ENCODE measurements around the gene MAP2.

Gene MAP2

GRCh38 chr2:209534228-209534627 is 110.4 kb downstream of the MAP2 start:
- DNase-seq (ENCODE audit: low read depth): no peak

GRCh38 chr2:209536363-209536762 is 112.5 kb downstream of the MAP2 start:
- no peak for DNase-seq (ENCODE audit: low read depth)

- no peak for DNase-seq (ENCODE audit: low read depth)
Measured at GRCh38 chr2:209547726-209548125, 123.9 kb downstream of the MAP2 start.

DNA sequence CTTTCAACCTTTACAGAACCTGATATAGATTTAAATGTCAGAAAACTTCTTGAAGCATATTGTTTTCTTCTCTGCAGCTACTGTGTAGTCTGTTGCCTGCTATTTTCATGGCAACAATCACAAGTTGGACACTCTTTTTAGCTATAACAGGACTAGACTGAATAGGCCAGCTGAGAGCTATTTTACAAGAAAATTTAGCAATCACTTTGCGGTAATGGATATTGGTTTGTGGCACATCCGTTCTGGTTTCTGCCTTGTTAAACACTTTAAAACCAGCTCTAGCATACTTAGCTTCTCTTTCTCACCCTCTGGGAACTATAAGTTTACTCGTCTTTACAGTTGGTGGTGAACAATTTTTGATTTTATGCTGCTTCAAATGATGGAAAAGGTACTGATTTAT is 125.7 kb downstream of the MAP2 start:
- no peak for DNase-seq (ENCODE audit: low read depth)

GRCh38 chr2:209553913-209554312 is 130.1 kb downstream of the MAP2 start:
- no peak for DNase-seq (ENCODE audit: low read depth)

GRCh38 chr2:209556354-209556961 is 132.6 kb downstream of the MAP2 start:
- peak; percentile 36 for DNase-seq (ENCODE audit: low read depth)

DNA sequence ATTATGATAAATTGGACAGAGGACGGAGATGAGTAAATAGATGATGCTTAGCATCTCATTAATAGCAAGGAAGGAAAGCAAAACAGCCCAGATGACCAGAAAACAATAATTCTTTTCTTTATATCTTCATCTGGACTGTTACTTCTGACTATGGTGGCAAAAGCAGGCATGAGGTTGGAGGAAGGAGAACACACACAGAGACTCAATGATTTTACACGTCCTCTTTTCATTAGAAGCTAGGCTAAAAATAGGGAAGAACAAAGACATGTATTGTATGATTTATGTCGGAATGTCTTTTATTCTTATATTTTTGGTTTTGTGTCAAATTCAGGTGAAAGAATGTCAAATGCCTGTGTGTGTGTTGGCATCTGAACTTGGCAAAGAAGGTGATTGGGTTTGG is 137.1 kb downstream of the MAP2 start:
- no peak for DNase-seq (ENCODE audit: low read depth)

DNA sequence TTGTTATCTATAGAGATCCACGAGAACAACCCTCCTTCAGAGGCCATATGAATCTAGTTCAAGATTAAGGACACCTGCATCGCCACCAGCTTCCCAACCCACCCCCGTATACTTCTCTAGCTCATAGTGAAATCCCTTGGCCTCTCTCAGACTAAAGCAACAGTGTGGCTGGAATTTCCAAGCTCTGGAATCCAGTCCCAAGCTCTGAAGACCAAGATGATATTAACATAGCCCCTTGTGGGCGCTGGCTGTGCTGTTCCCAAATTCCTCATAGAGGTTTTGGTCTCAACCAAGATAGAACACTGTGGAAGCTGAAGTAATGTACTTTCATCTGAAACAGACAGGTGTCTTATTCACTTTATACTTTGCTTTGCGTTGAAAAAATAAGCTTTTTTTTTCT is 139.6 kb downstream of the MAP2 start:
- no peak for DNase-seq (ENCODE audit: low read depth)

GRCh38 chr2:209564816-209565215 is 141.0 kb downstream of the MAP2 start:
- no peak for DNase-seq (ENCODE audit: low read depth)

DNA sequence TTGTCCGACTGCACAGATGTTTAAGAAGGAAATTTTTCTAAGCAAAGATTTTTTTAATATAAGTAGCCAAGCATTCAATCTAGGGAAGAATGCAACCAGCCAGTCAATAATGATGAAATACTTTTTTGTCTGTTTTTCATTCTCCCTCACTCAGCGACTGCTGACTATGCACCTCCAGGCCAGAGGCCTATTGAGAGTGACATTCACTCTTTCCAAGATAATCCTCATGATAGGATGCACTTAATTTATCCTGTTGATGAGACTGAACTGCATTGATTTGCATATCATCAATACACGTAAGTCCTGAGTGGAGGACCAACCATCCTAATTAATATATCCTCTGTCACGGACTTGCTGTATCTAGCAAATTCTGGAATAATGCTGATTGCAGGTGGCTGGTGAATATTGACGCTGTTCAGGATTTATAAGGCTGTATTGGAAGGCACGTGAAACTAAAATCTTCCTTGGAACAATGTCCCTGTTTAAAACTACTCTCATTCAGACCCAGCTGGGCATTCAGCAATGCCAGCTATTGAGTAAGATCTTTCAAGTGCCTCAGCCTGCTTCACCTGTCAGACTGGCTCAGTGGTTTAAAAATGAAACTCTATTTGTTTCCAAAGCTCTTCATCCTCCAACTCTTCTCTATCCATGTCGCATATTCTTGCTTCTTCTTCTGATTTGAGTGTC is 142.2 kb downstream of the MAP2 start:
- DNase-seq (ENCODE audit: low read depth): no peak

DNA sequence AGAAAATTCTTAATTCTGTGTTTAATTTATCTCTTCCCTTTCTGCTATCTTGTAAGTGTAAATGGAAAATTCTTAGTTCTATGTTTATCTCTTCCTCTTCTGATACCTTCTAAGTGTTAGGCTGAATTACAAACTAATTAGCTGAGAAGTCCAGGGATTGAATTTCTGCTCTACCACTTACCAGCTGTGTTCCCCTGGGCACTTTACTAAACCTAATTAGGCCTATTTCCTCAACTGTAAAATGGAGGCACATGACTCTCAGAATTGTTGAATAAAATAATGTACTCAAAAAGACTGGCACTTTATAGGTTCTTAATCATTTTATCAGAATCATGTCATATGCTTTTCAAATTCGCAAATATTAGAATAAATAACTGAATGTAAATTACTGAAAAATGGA is 146.3 kb downstream of the MAP2 start:
- DNase-seq (ENCODE audit: low read depth): no peak

DNA sequence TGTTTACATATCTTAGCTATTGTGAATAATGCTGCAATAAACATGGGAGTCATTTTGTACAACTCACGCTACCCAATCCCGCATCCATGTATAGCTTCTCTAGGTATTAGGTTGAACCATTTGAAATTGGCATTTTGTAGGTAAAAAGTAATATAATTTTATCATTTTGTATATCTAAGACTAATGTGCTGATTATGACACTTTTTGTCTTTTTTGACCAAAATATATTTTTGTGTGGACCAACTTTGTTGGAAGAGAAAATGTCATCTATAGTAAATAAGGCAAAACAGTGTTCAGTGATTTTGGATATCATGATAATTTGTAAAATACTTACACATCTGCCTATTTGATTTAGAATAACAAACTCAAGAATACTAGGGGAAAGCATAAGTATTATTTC is 150.7 kb downstream of the MAP2 start:
- no peak for DNase-seq (ENCODE audit: low read depth)

DNA sequence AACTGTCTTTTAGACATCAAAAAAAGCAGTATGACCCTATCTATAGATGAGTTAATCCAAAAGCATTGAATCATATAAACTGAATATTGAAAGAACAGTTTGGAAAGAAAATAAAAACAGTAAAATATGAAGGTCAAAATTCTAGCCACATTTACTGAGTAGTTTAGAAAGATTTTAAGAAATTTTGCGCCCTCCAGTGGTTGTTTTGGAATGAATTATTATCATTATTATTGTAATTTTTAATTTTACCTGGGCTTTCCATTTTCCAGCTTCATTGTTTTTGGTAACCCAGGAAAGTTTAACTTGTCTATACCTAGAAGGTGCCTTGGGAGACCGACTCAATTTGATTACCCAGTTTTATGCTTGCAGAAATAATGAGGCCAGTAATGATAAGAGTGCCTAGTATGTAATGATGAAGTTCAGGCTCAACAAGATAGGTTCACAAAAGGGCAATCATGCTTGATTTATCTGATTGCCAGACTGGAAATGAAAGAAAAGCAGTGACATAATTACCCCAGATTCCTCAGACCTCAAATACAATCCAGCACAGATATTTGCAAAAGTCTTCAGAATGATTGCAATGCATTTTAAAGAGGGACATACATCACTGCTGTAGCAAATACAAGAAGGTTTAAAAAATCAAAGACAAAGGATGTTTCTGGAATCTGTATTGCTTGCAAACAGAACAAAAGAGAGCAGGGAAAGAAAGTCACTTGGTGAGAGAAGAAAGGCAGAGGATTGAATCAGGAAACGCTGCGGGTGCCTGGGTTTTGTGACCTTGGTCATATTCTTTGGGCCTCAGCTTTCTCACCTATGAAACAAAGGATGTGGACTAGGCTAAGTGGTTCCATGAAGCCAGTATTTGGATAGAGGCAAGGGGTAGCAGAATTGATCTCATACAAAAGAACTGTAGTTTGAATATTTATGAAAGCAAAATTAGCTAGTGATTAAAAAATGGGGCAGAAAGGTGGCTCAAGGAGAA is 153.8 kb downstream of the MAP2 start:
- DNase-seq (ENCODE audit: low read depth): no peak

DNA sequence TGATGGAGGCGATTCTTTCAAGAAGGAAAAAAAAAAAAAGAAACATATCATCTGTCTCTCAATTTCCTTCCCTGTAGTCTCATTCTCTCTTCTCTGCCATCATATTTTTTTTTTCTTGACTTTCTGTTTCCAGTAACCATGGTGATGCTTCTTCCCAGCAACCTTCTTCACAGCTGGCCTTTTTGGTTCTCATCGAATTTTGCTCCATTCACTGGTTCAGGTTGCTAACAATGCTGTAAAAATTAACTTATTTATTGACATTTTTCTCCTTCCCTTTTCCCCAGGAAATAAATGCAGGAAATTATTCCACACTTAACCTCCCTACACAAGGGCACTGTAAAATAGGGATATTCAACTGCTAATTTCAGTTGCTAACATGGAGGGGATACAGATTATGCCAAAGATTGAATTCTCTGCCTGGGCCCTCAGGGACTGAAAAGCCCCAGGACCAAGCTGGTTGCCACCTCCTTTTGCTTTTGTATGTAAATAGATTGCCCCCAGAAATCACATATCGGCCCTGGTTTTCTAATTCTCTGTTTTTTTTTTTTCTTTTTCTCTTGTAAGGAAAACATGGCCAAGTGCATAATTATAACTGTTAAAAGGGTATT is 154.7 kb downstream of the MAP2 start:
- DNase-seq (ENCODE audit: low read depth): no peak

DNA sequence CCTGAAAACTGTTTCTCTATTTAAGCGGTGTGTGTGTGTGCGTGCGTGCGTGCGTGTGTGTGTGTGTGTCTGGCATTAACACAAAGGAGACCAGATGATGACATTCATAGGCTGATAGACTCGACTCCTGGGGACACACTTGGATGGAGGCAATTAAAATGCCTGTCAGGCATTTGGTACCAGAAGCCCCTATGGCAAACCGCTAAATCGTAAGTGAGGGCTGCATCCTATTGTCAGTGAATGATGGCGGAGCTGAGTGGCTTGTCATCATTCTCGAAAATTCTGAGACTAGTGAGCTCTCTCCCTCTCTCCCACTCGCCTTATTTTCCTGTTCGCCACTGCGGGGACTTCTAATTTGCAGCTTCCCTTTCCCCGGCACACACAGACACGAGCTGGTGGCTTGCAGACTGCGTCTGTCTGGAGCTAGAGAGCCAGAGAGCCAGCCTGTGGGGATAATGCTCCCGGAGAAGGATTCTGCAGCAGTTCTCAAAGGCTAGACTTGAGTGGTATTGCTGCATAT is 155.4 kb downstream of the MAP2 start:
- DNase-seq (ENCODE audit: low read depth): peak; percentile 4

DNA sequence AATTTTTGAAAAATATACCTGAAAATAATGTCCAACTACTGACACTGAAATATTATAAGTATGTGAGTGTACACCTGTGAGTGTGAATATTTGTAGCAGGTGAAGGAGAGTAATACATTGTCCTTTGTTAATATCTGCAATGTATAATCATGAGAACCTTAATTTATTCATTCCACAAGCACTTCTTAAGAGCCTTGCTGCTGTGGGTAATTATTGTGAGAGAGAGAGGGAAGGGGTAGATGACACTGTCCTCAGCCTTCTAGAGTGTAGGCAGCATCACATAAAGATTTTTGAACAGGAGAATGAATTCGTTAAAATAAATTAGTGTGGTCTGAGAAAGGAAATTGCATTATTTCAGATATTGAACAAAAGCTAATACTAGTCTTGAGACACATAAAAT is 157.2 kb downstream of the MAP2 start:
- DNase-seq (ENCODE audit: low read depth): no peak

- no peak for DNase-seq (ENCODE audit: low read depth)
Measured at GRCh38 chr2:209582281-209582680, 158.4 kb downstream of the MAP2 start.

- DNase-seq (ENCODE audit: low read depth): no peak
Measured at GRCh38 chr2:209584472-209584871, 160.6 kb downstream of the MAP2 start.

DNA sequence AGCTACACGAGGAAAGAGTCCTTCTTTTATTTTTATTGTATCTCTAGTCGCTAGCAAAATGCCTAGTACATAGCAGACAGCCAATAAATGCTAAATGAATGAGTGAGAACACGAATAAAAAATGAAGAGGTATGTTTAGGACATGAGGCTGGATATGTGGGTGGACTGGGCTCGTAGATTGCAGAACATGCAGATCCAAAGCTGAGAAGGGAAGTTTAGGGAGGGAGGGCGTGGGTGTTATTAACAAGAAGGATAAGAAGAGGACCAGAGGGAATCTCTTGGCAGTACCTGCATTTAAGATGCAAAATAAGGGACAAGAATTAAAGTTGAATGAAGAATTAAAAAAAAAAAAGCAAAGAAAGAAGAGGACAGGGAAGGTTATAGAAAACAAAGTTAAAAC is 161.1 kb downstream of the MAP2 start:
- no peak for DNase-seq (ENCODE audit: low read depth)

DNA sequence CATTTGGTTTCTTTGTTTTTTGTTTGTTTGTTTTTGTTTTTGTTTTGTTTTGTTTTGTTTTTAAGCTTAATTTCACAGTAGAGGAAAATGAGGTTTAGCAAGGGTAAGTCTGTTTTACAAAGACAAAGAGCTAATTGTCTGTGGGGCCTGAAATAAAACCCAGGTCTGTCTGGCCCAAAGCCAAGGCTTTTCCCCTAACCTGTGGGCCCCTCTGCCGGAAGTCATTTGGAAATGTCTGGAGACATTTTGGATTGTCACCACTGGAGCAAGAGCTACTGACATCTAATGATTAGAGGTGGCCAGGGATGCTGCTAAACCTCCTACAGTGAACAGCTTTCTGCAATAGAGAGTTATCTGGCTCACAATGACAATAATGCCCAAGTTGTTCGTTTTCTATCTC is 167.2 kb downstream of the MAP2 start:
- no peak for DNase-seq (ENCODE audit: low read depth)

DNA sequence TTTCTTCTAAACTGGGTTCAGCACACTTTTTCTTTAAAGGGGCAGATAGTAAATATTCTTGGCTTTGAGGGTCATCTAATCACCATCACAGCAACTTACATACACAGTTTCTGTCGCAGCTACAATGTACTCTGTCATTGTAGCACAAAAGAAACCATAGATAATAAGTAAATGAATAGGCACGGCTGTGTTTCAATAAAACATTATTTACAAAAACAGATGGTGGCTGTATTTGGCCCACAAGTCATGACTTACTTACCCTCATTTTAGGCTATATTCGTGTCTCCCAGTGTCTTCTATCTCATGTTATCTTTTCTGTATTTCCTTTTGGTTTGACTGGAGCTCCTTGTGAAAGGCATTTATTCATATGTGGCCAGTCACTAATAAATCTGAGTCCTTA is 168.3 kb downstream of the MAP2 start:
- DNase-seq (ENCODE audit: low read depth): no peak

- DNase-seq (ENCODE audit: low read depth): no peak
Measured at GRCh38 chr2:209593930-209594329, 170.1 kb downstream of the MAP2 start.

Measured in stromal cell of bone marrow (primary cell).